Measurements from ENCODE around the gene SCGB1D4.

The SCGB1D4 gene

DNA sequence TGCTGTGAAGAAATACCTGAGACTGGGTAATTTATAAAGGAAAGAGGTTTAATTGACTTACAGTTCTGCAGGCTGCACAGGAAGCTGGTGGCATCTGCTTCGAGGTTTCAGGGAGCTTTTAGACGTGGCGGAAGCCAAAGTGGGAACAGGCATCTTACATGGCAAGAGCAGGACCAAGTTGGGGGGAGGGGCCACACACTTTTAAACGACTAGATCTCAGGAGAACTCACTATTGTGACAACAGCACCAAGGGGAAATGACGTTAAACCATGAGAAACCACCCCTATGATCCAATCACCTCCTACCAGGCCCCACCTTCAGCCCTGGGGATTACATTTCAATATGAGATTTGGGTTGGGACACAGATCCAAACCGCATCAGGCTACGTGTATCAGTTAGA lies 11.1 kb upstream of the SCGB1D4 start:
- Histone ChIP-seq H4K20me1 (ENCODE audit: insufficient read depth, low read length) (no peaks in the 10 kb centered on the region), H3K79me2 (ENCODE audit: insufficient read depth, low read length) (no peaks in the 10 kb centered on the region), H3K27ac (ENCODE audit: low read length) (no peak overlapping the region), H3K27me3 (ENCODE audit: insufficient read depth, low read length, poor library complexity) (no peaks in the 10 kb centered on the region), H3K4me1 (ENCODE audit: insufficient read depth, low read length) (no peaks in the 10 kb centered on the region), H3K36me3 (ENCODE audit: insufficient read depth, low read length) (no peaks in the 10 kb centered on the region), H3K9ac (ENCODE audit: low read depth, low read length) (no peak overlapping the region), H2AFZ (ENCODE audit: low read depth, low read length) (no peak overlapping the region), H3K4me3 (ENCODE audit: low read depth in 1 of 2, low read length in 2 of 2) (no peak overlapping the region), H3K9me3 (ENCODE audit: insufficient read depth, low read length, severe bottlenecking) (peaks cover 3% of the 10 kb centered on the region), H3K4me2 (ENCODE audit: insufficient read depth, low read length) (no peak overlapping the region)
- ATAC-seq (ENCODE audit: insufficient read depth, low read depth): no peak
- TF ChIP-seq EZH2 (IDR thresholded peaks at IDR 0.05; ENCODE audit: borderline replicate concordance, low read depth, low read length, severe bottlenecking): no peak
- TF ChIP-seq, protein P1, sequence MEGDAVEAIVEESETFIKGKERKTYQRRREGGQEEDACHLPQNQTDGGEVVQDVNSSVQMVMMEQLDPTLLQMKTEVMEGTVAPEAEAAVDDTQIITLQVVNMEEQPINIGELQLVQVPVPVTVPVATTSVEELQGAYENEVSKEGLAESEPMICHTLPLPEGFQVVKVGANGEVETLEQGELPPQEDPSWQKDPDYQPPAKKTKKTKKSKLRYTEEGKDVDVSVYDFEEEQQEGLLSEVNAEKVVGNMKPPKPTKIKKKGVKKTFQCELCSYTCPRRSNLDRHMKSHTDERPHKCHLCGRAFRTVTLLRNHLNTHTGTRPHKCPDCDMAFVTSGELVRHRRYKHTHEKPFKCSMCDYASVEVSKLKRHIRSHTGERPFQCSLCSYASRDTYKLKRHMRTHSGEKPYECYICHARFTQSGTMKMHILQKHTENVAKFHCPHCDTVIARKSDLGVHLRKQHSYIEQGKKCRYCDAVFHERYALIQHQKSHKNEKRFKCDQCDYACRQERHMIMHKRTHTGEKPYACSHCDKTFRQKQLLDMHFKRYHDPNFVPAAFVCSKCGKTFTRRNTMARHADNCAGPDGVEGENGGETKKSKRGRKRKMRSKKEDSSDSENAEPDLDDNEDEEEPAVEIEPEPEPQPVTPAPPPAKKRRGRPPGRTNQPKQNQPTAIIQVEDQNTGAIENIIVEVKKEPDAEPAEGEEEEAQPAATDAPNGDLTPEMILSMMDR (IDR thresholded peaks at IDR 0.05; ENCODE audit: borderline replicate concordance, extremely low read depth, low read length, poor library complexity, severe bottlenecking): no peak
- no peak for DNase-seq

DNA sequence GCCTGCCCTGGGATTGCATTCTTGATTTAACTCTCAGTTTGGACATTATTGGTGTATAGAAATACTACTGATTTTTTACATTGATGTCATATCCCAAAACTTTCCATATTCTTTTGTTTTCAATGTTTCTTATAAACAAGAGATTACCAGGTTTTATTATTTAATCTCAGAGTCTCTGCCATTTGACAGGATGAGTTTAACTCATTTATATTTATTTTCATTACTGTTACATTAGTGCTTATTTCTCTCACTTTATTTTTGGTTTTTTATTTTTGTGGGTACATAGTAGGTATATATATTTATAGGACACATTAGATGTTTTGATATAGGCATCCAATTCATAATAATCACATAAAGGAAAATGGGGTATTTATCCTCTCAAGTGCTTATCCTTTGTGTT lies 9.1 kb upstream of the SCGB1D4 start:
- ATAC-seq (ENCODE audit: insufficient read depth, low read depth) (no peak), DNase-seq (no peak)
- Histone ChIP-seq H2AFZ (ENCODE audit: low read depth, low read length) (no peak overlapping the region), H3K4me1 (ENCODE audit: insufficient read depth, low read length) (no peaks in the 10 kb centered on the region), H3K79me2 (ENCODE audit: insufficient read depth, low read length) (no peaks in the 10 kb centered on the region), H3K4me3 (ENCODE audit: low read depth in 1 of 2, low read length in 2 of 2) (no peak overlapping the region), H3K36me3 (ENCODE audit: insufficient read depth, low read length) (no peaks in the 10 kb centered on the region), H3K9me3 (ENCODE audit: insufficient read depth, low read length, severe bottlenecking) (peaks cover 3% of the 10 kb centered on the region), H3K9ac (ENCODE audit: low read depth, low read length) (no peak overlapping the region), H3K27ac (ENCODE audit: low read length) (no peak overlapping the region), H3K4me2 (ENCODE audit: insufficient read depth, low read length) (no peak overlapping the region), H3K27me3 (ENCODE audit: insufficient read depth, low read length, poor library complexity) (no peaks in the 10 kb centered on the region), H4K20me1 (ENCODE audit: insufficient read depth, low read length) (no peaks in the 10 kb centered on the region)
- TF ChIP-seq EZH2 (IDR thresholded peaks at IDR 0.05; ENCODE audit: borderline replicate concordance, low read depth, low read length, severe bottlenecking): no peak
- TF ChIP-seq, protein P1 (IDR thresholded peaks at IDR 0.05; ENCODE audit: borderline replicate concordance, extremely low read depth, low read length, poor library complexity, severe bottlenecking): no peak

DNA sequence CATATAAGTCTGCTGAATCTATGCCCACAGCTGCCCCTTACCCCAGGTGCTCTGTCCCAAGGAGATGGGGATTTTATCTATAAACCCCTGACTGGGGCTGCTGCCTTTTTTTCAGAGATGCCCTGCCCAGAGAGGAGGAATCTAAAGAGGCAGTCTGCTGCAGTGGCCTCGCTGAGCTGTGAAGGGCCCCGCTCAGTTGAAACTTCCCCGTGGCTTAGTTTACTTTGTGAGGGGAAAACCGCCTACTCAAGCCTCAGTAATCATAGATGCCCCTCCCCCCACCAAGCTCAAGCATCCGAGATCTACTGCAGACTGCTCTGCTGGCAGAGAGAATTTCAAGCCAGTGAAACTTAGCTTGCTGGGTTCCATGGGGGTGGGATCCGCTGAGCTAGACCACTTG lies 7.4 kb upstream of the SCGB1D4 start:
- Histone ChIP-seq H3K4me3 (ENCODE audit: low read depth in 1 of 2, low read length in 2 of 2) (no peak overlapping the region), H3K36me3 (ENCODE audit: insufficient read depth, low read length) (no peaks in the 10 kb centered on the region), H3K27me3 (ENCODE audit: insufficient read depth, low read length, poor library complexity) (no peaks in the 10 kb centered on the region), H3K9ac (ENCODE audit: low read depth, low read length) (no peak overlapping the region), H3K9me3 (ENCODE audit: insufficient read depth, low read length, severe bottlenecking) (peaks cover 3% of the 10 kb centered on the region), H3K79me2 (ENCODE audit: insufficient read depth, low read length) (no peaks in the 10 kb centered on the region), H3K27ac (ENCODE audit: low read length) (no peak overlapping the region), H4K20me1 (ENCODE audit: insufficient read depth, low read length) (no peaks in the 10 kb centered on the region), H3K4me1 (ENCODE audit: insufficient read depth, low read length) (no peaks in the 10 kb centered on the region), H3K4me2 (ENCODE audit: insufficient read depth, low read length) (no peak overlapping the region), H2AFZ (ENCODE audit: low read depth, low read length) (no peak overlapping the region)
- DNase-seq: no peak
- no peak for ATAC-seq (ENCODE audit: insufficient read depth, low read depth)
- no peak for TF ChIP-seq EZH2 (IDR thresholded peaks at IDR 0.05; ENCODE audit: borderline replicate concordance, low read depth, low read length, severe bottlenecking)

DNA sequence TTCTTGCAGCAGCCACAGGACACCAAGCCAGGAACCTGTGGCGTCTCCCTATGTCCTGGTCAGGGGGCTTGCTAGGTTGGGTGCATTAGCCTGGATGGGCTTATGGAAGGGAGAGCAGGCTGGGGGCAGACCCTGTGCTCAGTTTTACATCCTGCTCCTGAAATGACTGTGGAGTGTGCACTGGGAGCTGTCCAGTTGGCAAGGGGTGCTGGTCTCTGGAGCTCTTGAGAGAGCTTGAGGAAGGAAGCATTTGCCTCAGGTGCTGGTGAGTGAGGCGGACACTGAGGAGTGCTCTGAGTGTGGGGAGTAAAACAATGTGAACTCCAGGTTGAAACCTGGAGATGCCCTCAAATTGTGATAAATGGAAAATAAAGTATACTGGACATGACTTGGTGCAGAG lies 3.4 kb downstream of the SCGB1D4 start:
- Histone ChIP-seq H3K9ac (ENCODE audit: low read depth, low read length) (no peak overlapping the region), H3K9me3 (ENCODE audit: insufficient read depth, low read length, severe bottlenecking) (no peaks in the 10 kb centered on the region), H3K27ac (ENCODE audit: low read length) (no peak overlapping the region), H3K36me3 (ENCODE audit: insufficient read depth, low read length) (no peaks in the 10 kb centered on the region), H3K27me3 (ENCODE audit: insufficient read depth, low read length, poor library complexity) (no peaks in the 10 kb centered on the region), H4K20me1 (ENCODE audit: insufficient read depth, low read length) (0 out of 2 replicates have a peak, but pooled peaks cover 7% of the 10 kb centered on the region), H3K79me2 (ENCODE audit: insufficient read depth, low read length) (no peaks in the 10 kb centered on the region), H3K4me3 (ENCODE audit: low read depth in 1 of 2, low read length in 2 of 2) (no peak overlapping the region), H3K4me2 (ENCODE audit: insufficient read depth, low read length) (no peak overlapping the region), H3K4me1 (ENCODE audit: insufficient read depth, low read length) (no peaks in the 10 kb centered on the region), H2AFZ (ENCODE audit: low read depth, low read length) (no peak overlapping the region)
- TF ChIP-seq, protein P1 (IDR thresholded peaks at IDR 0.05; ENCODE audit: borderline replicate concordance, extremely low read depth, low read length, poor library complexity, severe bottlenecking): no peak
- no peak for TF ChIP-seq EZH2 (IDR thresholded peaks at IDR 0.05; ENCODE audit: borderline replicate concordance, low read depth, low read length, severe bottlenecking)
- DNase-seq: peak; percentile 36
- peak; percentile 69 for ATAC-seq (ENCODE audit: insufficient read depth, low read depth)

Measured in DND-41 (cell line).